ENCODE results near the gene MYH7. TPM values are rescaled to one million over a fixed set of nuclear protein-coding genes. Genes with fewer than 3 reads are reported as not detected.

MYH7 gene
- total RNA-seq, 2 donors from 2014 or later: 0.28 to 40.1 TPM

DNA sequence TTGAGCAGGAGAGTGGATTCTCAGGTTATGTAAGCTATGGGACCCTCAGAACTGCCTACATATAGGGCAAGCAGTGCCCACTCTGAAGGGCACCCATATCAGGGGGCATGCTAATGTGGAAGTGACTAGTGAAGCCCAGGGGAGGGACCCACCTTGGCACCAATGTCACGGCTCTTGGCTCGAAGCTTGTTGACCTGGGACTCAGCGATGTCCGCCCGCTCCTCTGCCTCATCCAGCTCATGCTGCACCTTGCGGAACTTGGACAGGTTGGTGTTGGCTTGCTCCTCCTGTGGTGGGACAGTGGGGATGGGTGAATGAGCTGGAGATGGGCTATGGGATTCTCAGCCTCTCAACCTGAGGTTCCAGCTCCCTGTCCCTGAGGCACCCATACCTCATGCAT lies 53.2 kb downstream of the MYH7 start:
- Histone ChIP-seq H3K27me3 (replicated peaks; ENCODE audit: insufficient read depth) (no peaks in the 10 kb centered on the region), H3K27ac (no peak overlapping the region), H3K4me1 (replicated peaks) (no peaks in the 10 kb centered on the region), H3K9me3 (no peaks in the 10 kb centered on the region), H3K36me3 (no peaks in the 10 kb centered on the region), H3K4me3 (no peak overlapping the region)
- no peak for DNase-seq (ENCODE audit: low spot score)
- TF ChIP-seq POLR2AphosphoS5 (IDR thresholded peaks at IDR 0.05) (no peak), POLR2A (IDR thresholded peaks at IDR 0.05) (no peak)
- intact Hi-C loops (cut with DNase I): loop anchor here (5.0 kb wide), 1 partner anchor 120 kb away; no protein-coding TSS in a partner anchor
- WGBS: 100% methylated on average over 6 of the region's 6 CpGs

DNA sequence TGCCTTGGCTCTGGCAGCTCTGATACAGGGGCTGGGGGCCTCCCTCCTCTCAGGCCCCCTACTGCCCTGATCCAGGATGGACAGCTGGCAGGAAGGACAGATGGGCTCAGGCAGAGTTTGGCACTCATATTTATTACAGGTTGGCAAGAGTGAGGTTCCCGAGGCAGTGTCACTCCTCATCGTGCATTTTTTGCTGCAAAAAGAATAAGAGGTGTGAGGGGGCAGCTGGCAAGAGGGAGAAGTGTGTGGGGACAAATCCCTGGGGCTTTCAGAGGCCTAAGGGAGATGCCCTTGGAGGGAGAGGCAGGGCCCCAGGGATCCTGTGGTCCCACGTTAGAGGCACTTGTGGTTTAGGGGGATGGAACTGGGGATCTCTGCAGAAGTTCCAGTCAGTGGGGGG lies 53.6 kb downstream of the MYH7 start:
- H3K4me3 ChIP-seq: no peak overlapping the region
- no peaks in the 10 kb centered on the region for H3K36me3 ChIP-seq
- TF ChIP-seq, protein P1, sequence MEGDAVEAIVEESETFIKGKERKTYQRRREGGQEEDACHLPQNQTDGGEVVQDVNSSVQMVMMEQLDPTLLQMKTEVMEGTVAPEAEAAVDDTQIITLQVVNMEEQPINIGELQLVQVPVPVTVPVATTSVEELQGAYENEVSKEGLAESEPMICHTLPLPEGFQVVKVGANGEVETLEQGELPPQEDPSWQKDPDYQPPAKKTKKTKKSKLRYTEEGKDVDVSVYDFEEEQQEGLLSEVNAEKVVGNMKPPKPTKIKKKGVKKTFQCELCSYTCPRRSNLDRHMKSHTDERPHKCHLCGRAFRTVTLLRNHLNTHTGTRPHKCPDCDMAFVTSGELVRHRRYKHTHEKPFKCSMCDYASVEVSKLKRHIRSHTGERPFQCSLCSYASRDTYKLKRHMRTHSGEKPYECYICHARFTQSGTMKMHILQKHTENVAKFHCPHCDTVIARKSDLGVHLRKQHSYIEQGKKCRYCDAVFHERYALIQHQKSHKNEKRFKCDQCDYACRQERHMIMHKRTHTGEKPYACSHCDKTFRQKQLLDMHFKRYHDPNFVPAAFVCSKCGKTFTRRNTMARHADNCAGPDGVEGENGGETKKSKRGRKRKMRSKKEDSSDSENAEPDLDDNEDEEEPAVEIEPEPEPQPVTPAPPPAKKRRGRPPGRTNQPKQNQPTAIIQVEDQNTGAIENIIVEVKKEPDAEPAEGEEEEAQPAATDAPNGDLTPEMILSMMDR (IDR thresholded peaks at IDR 0.05): no peak
- TF ChIP-seq POLR2A (IDR thresholded peaks at IDR 0.05) (no peak), POLR2AphosphoS5 (IDR thresholded peaks at IDR 0.05) (no peak)
- H3K27me3 ChIP-seq (replicated peaks; ENCODE audit: insufficient read depth): no peaks in the 10 kb centered on the region
- 63% methylated on average over 3 of the region's 3 CpGs for WGBS
- DNase-seq (ENCODE audit: low spot score): no peak
- H3K27ac ChIP-seq: no peak overlapping the region
- H3K9me3 ChIP-seq: no peaks in the 10 kb centered on the region
- intact Hi-C loops (cut with DNase I): loop anchor here (5.0 kb wide), 1 partner anchor 120 kb away; no protein-coding TSS in a partner anchor
- H3K4me1 ChIP-seq (replicated peaks): no peaks in the 10 kb centered on the region

DNA sequence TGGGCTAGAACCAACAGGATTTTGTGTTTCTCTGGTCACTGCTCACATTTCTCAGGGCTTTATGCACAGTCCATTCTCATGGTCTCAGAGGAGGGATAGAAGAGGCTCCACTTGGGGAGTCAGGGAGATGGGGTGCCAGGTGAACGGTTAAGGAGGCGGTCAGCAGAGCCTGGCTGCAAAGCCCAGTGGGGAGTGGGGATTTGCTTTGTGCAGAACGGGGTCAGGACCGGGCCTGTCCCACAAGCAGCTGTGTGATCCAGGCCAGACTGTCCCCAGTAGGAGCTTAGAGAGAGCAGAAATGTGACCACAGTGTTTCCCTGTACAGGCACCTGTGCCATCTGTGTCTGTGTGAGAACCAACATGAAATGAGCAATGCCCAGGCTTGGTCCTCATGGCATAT lies 54.5 kb downstream of the MYH7 start:
- Histone ChIP-seq H3K27me3 (replicated peaks; ENCODE audit: insufficient read depth) (no peaks in the 10 kb centered on the region), H3K4me1 (replicated peaks) (no peaks in the 10 kb centered on the region), H3K9me3 (no peaks in the 10 kb centered on the region), H3K4me3 (no peak overlapping the region), H3K36me3 (no peaks in the 10 kb centered on the region), H3K27ac (no peak overlapping the region)
- intact Hi-C loops (cut with DNase I): loop anchor here (1.0 to 5.0 kb wide), 2 partner anchors 53 to 119 kb away; no protein-coding TSS in a partner anchor
- TF ChIP-seq POLR2AphosphoS5 (IDR thresholded peaks at IDR 0.05): no peak
- TF ChIP-seq, protein P1 (IDR thresholded peaks at IDR 0.05): no peak
- no peak for TF ChIP-seq POLR2A (IDR thresholded peaks at IDR 0.05)
- no peak for DNase-seq (ENCODE audit: low spot score)
- 80% methylated on average over 4 of the region's 4 CpGs for WGBS

DNA sequence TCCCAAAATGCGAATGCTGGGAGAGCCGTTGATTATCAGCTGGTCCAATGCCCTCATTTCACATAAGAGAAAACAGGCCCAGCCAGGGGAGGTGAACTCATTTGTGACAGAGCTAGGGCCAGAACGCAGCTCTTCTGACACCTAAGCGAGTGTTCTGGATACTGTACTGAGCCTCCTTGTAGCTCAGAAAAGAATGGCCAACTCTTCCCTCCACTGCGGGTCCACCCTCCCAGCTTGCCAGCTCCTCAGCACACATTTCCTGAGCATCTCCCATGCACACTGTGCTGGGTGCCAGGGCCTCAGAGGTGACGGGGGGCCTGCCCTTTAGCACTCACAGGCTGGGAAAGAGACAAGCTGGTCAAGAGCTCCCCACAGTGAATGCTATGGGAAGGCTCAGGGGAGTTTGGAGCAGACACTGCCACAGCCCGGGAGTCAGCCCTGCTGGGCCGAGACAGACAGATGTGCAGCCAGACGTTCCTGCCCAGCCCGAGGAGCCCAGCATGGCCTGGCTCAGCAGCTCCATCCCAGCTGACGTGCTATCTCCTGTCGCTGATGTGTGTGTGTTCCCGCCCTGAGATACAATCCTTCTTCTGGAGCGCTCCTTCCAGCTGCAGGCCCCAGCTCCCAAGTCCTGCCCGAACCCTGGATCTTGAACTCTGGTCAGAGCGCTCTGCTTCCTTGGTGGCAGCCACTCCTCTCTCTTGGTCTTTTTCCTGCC lies 55.1 kb downstream of the MYH7 start:
- Histone ChIP-seq H3K4me1 (replicated peaks) (no peaks in the 10 kb centered on the region), H3K36me3 (no peaks in the 10 kb centered on the region), H3K9me3 (no peaks in the 10 kb centered on the region), H3K27ac (no peak overlapping the region), H3K4me3 (no peak overlapping the region), H3K27me3 (replicated peaks; ENCODE audit: insufficient read depth) (no peaks in the 10 kb centered on the region)
- TF ChIP-seq, protein P1 (IDR thresholded peaks at IDR 0.05): no peak
- TF ChIP-seq POLR2A (IDR thresholded peaks at IDR 0.05) (no peak), POLR2AphosphoS5 (IDR thresholded peaks at IDR 0.05) (no peak)
- intact Hi-C loops (cut with DNase I): loop anchor here (1.0 to 5.0 kb wide), 2 partner anchors 52 to 118 kb away; no protein-coding TSS in a partner anchor
- 63% methylated on average over 16 of the region's 16 CpGs for WGBS
- DNase-seq (ENCODE audit: low spot score): no peak

DNA sequence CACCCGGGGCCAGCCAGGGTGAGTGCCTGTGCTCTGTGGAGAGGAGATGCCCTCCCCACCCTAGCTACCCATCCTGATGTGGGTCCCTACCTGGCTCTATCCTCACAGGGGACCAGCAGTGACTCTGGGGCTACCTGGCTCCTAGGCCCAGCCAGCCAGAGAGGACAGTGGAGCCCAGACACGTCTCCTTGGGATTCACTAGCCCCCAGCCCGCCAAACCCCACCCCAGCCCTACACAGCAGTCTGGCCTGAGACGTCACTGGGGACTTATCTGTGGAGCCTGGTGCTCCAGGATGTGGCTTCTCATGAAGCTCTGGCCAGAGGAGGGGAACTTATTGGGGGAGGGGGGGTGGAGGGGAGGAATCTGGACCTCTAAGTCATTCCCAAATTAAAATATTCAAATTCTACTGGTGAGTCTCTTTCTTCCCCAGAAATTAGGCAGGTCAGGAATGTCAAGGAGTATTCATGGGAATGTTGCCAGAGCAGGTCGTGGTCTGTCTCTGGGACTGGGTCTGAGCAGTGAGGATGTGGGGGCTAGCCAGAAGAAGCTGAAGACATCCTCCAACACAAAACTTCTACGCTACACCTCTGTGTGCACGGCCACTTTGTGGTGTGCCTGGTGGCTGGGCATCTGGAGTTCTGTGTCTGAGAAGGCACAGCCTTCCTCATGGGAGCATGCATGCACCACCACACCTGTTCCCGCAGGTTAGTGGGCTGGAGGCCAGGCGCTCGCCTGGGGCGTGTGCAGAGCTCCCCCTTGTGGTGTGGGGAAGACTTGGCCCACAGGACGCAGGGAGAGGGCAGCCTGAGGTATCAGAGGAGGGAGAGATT lies 55.9 kb downstream of the MYH7 start:
- Histone ChIP-seq H3K27ac (no peak overlapping the region), H3K27me3 (replicated peaks; ENCODE audit: insufficient read depth) (no peaks in the 10 kb centered on the region), H3K36me3 (no peaks in the 10 kb centered on the region), H3K4me1 (replicated peaks) (no peaks in the 10 kb centered on the region), H3K9me3 (no peaks in the 10 kb centered on the region), H3K4me3 (no peak overlapping the region)
- 34% methylated on average over 12 of the region's 12 CpGs for WGBS
- DNase-seq (ENCODE audit: low spot score): peak; percentile 83
- TF ChIP-seq POLR2A (IDR thresholded peaks at IDR 0.05) (no peak), POLR2AphosphoS5 (IDR thresholded peaks at IDR 0.05) (peak; percentile 88)
- TF ChIP-seq, protein P1 (IDR thresholded peaks at IDR 0.05): peak; percentile 85 to 98 (median 96)
- intact Hi-C loops (cut with DNase I): loop anchor here (1.0 to 5.0 kb wide), 2 partner anchors 51 to 117 kb away; no protein-coding TSS in a partner anchor
